ENCODE measurements around the gene PIKFYVE. TPM values are rescaled to one million over a fixed set of nuclear protein-coding genes. Genes with fewer than 3 reads are reported as not detected.
"Not testable (repeated sequence)": the region's sequence is repeated elsewhere in the genome, so short reads cannot be mapped to it uniquely, and the experiment has no call there.

Gene PIKFYVE, protein sequence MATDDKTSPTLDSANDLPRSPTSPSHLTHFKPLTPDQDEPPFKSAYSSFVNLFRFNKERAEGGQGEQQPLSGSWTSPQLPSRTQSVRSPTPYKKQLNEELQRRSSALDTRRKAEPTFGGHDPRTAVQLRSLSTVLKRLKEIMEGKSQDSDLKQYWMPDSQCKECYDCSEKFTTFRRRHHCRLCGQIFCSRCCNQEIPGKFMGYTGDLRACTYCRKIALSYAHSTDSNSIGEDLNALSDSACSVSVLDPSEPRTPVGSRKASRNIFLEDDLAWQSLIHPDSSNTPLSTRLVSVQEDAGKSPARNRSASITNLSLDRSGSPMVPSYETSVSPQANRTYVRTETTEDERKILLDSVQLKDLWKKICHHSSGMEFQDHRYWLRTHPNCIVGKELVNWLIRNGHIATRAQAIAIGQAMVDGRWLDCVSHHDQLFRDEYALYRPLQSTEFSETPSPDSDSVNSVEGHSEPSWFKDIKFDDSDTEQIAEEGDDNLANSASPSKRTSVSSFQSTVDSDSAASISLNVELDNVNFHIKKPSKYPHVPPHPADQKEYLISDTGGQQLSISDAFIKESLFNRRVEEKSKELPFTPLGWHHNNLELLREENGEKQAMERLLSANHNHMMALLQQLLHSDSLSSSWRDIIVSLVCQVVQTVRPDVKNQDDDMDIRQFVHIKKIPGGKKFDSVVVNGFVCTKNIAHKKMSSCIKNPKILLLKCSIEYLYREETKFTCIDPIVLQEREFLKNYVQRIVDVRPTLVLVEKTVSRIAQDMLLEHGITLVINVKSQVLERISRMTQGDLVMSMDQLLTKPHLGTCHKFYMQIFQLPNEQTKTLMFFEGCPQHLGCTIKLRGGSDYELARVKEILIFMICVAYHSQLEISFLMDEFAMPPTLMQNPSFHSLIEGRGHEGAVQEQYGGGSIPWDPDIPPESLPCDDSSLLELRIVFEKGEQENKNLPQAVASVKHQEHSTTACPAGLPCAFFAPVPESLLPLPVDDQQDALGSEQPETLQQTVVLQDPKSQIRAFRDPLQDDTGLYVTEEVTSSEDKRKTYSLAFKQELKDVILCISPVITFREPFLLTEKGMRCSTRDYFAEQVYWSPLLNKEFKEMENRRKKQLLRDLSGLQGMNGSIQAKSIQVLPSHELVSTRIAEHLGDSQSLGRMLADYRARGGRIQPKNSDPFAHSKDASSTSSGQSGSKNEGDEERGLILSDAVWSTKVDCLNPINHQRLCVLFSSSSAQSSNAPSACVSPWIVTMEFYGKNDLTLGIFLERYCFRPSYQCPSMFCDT (N-terminal part only)
- total RNA-seq (10 to 100 TPM; 12.5 to 31.4 (median 20.3) TPM), polyA plus RNA-seq (1 to 10 TPM; 4.2 to 6.7 TPM)
- long read RNA-seq, donor 1, partial matches to known transcripts = 1 of 3 reads
- long read RNA-seq, donor 1, other reads (novel, unspliced or antisense) = 2 of 3 reads
- long read RNA-seq, donor 2, partial matches to known transcripts = 0 of 1 reads
- long read RNA-seq, donor 2, other reads (novel, unspliced or antisense) = 1 of 1 reads
- long read RNA-seq, donor 3, partial matches to known transcripts = 1 of 3 reads
- long read RNA-seq, donor 3, other reads (novel, unspliced or antisense) = 2 of 3 reads

DNA sequence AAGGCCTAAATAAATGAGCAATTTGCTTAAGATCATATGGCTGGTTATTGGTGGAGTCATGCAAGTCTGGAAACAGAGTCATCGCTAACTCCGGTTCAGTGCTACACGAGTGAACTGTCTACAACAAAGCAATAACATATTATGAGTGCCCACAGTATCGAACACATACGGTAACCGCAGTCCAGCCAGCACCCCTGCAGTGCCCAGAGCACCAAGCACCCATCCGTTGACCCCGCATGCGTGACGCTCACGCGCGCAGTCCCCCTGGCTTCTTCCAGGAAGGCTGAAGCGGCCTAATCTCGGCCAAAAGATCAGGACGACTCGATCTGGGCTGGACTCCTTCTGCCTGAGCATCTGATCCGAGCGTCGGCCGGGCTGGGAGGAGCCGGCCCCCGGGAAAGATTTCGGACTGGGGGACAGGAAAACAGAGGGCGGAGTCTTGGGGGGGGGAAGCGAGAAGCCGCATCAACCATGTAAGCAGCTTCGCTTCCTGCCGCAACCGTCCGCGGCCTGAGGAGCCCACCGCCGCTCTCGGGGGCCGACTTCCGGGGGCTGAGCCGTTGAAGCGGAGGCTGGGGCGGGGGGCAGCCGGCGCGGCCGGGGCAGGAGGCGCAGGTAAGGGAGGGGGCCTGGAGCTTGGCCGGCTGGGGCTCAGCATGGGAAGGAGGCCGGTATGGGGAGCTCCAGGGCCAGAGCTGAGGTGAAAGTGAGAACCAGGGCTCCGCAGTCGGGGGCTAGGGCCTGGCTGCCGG is at the start of gene PIKFYVE:
Gene PIKFYVE (plus strand): TSS at position 455 of the 752 bp plus-strand sequence. CDS start 5,265 bp downstream, outside the sequence.
- Histone ChIP-seq H3K36me3 (peaks cover 0 to 3% (median 0%) of the 10 kb centered on the region in 9 donors), H3K27me3 (no peaks in the 10 kb centered on the region), H3K27ac (peak within 1 kb of the TSS; percentile 86 to 99 (median 96)), H3K9me3 (peaks cover 0 to 4% (median 0%) of the 10 kb centered on the region in 12 donors), H3K4me3 (peak within 1 kb of the TSS; percentile 72 to 100 (median 92)), H3K4me1 (peaks cover 3 to 39% (median 26%) of the 10 kb centered on the region in 12 donors)
- TF ChIP-seq, protein P1, sequence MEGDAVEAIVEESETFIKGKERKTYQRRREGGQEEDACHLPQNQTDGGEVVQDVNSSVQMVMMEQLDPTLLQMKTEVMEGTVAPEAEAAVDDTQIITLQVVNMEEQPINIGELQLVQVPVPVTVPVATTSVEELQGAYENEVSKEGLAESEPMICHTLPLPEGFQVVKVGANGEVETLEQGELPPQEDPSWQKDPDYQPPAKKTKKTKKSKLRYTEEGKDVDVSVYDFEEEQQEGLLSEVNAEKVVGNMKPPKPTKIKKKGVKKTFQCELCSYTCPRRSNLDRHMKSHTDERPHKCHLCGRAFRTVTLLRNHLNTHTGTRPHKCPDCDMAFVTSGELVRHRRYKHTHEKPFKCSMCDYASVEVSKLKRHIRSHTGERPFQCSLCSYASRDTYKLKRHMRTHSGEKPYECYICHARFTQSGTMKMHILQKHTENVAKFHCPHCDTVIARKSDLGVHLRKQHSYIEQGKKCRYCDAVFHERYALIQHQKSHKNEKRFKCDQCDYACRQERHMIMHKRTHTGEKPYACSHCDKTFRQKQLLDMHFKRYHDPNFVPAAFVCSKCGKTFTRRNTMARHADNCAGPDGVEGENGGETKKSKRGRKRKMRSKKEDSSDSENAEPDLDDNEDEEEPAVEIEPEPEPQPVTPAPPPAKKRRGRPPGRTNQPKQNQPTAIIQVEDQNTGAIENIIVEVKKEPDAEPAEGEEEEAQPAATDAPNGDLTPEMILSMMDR (IDR thresholded peaks at IDR 0.05) = peak in 2 of 12 donors; percentile 5 to 9
- peak; percentile 40 to 86 for TF ChIP-seq POLR2A (IDR thresholded peaks at IDR 0.05)
- peak; percentile 97 to 98 (median 98) for ATAC-seq
- 0 to 1% (median 1%) methylated on average over 27 to 50 of the region's 50 CpGs for WGBS, 4 donors
- intact Hi-C loops (cut with DNase I) = loop anchor here in 1 of 10 donors (1.0 kb wide), 1 partner anchor 9 kb away; no protein-coding TSS in a partner anchor
- peak; percentile 96 to 98 (median 97) for DNase-seq

DNA sequence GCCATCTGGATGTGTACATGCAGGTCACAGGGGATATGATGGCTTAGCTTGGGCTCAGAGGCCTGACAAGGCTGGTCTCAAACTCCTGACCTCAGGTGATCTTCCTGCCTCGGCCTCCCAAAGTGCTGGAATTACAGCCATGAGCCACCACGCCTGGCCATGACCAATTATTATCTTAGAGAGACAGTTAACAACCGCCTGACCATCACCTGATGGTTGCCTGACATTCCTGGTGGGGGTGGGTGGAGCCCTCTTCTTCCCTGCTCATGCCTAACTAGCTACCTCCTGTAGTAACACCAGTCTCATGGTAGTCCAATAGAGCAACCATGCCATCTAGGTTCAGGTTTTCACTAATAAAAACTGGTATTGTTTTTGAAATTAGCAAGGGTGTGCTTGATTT is 44.2 kb upstream of the PIKFYVE start:
- ATAC-seq; H3K9me3 ChIP-seq; DNase-seq; H3K4me1 ChIP-seq; H3K27ac ChIP-seq; H3K36me3 ChIP-seq; H3K27me3 ChIP-seq; H3K4me3 ChIP-seq; intact Hi-C loops (cut with DNase I): not testable (repeated sequence)
- WGBS, 4 donors = 69 to 88% (median 81%) methylated on average over 3 of the region's 3 CpGs

DNA sequence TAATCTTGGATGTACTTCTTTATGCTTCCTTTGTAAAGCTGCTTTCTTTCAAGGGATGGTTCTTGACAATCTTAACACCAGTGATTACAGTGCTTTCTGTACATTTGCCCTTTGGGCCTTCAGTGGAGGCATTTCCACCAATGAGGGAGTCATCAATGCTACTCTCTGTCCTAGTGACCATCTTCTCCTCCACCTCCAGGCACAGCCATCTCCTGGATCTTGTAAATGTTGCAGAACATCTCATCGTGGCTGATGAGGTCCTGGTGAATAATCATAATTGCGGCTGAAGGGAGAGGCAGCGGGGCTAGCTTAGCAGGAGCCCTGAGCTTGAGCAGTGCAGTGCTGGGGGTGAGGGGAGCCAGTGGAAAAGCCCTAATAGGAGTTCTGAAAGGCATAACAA is 43.7 kb upstream of the PIKFYVE start:
- Histone ChIP-seq H3K9me3 (no peaks in the 10 kb centered on the region), H3K27ac (no peak overlapping the region), H3K4me1 (no peaks in the 10 kb centered on the region), H3K27me3 (no peaks in the 10 kb centered on the region), H3K36me3 (no peaks in the 10 kb centered on the region), H3K4me3 (no peak overlapping the region)
- intact Hi-C loops (cut with DNase I) = no loop called here
- DNase-seq (no peak), ATAC-seq (no peak)
- 83 to 92% (median 89%) methylated on average over 3 of the region's 3 CpGs for WGBS, 4 donors
- no peak for TF ChIP-seq POLR2A (IDR thresholded peaks at IDR 0.05)
- TF ChIP-seq, protein P1 (IDR thresholded peaks at IDR 0.05) = no peak

Data from heart left ventricle (tissue), 16 donors.